Measurements from ENCODE around the gene DPF3.

Gene DPF3

GRCh38 chr14:72605921-72606220 lies 288.0 kb downstream of the DPF3 start:
- no peak for DNase-seq

- no peak for DNase-seq
These were observed 288.6 kb downstream of the DPF3 start for GRCh38 chr14:72605096-72605920.

GRCh38 chr14:72604133-72604532 lies 289.8 kb downstream of the DPF3 start:
- no peak for DNase-seq

- DNase-seq = no peak
These were observed 290.3 kb downstream of the DPF3 start for GRCh38 chr14:72603639-72604038.

- no peak for DNase-seq
These were observed 293.2 kb downstream of the DPF3 start for GRCh38 chr14:72600551-72601330.

GRCh38 chr14:72599579-72600470 lies 294.1 kb downstream of the DPF3 start:
- DNase-seq = no peak

GRCh38 chr14:72598306-72598705 lies 295.6 kb downstream of the DPF3 start:
- DNase-seq = no peak

GRCh38 chr14:72597252-72598233 lies 296.4 kb downstream of the DPF3 start:
- DNase-seq = no peak

- no peak for DNase-seq
These were observed 298.6 kb downstream of the DPF3 start for GRCh38 chr14:72595152-72595862.

- no peak for DNase-seq
These were observed 299.6 kb downstream of the DPF3 start for GRCh38 chr14:72594099-72594901.

GRCh38 chr14:72591391-72591790 lies 302.5 kb downstream of the DPF3 start:
- no peak for DNase-seq

GRCh38 chr14:72590577-72590976 lies 303.3 kb downstream of the DPF3 start:
- no peak for DNase-seq

GRCh38 chr14:72589652-72590051 lies 304.2 kb downstream of the DPF3 start:
- DNase-seq = no peak

- no peak for DNase-seq
These were observed 305.4 kb downstream of the DPF3 start for GRCh38 chr14:72588521-72588920.

- DNase-seq = no peak
These were observed 310.3 kb downstream of the DPF3 start for GRCh38 chr14:72583316-72584272.

- no peak for DNase-seq
These were observed 311.3 kb downstream of the DPF3 start for GRCh38 chr14:72582582-72582981.

GRCh38 chr14:72578514-72578913 lies 315.4 kb downstream of the DPF3 start:
- DNase-seq = no peak

GRCh38 chr14:72577521-72577920 lies 316.4 kb downstream of the DPF3 start:
- DNase-seq = no peak
